Measurements from ENCODE around the gene LARGE1.

The LARGE1 gene

GRCh38 chr22:33896154-33896553 is 24.1 kb downstream of the LARGE1 start:
- no peak for DNase-seq (ENCODE audit: low read depth)
- H3K4me3 ChIP-seq (ENCODE audit: low read depth, low read length), result peak overlapping the region; percentile 47
- no peak for TF ChIP-seq CTCF (IDR thresholded peaks at IDR 0.05; ENCODE audit: low read depth, low read length)
- no peak for TF ChIP-seq POLR2A (IDR thresholded peaks at IDR 0.05; ENCODE audit: extremely low read depth, insufficient read length)
- no peak for TF ChIP-seq MYC (IDR thresholded peaks at IDR 0.05; ENCODE audit: low read depth, low read length)
- TF ChIP-seq MAX (IDR thresholded peaks at IDR 0.05; ENCODE audit: low read depth, low read length), result no peak

- DNase-seq (ENCODE audit: low read depth), result no peak
- TF ChIP-seq MAX (IDR thresholded peaks at IDR 0.05; ENCODE audit: low read depth, low read length), result no peak
- no peak for TF ChIP-seq CTCF (IDR thresholded peaks at IDR 0.05; ENCODE audit: low read depth, low read length)
- TF ChIP-seq POLR2A (IDR thresholded peaks at IDR 0.05; ENCODE audit: extremely low read depth, insufficient read length), result no peak
- TF ChIP-seq MYC (IDR thresholded peaks at IDR 0.05; ENCODE audit: low read depth, low read length), result no peak
- H3K4me3 ChIP-seq (ENCODE audit: low read depth, low read length), result no peak overlapping the region
These were observed 24.8 kb downstream of the LARGE1 start for GRCh38 chr22:33895444-33895843.

- no peak for TF ChIP-seq CTCF (IDR thresholded peaks at IDR 0.05; ENCODE audit: low read depth, low read length)
- TF ChIP-seq MAX (IDR thresholded peaks at IDR 0.05; ENCODE audit: low read depth, low read length), result no peak
- TF ChIP-seq POLR2A (IDR thresholded peaks at IDR 0.05; ENCODE audit: extremely low read depth, insufficient read length), result no peak
- TF ChIP-seq MYC (IDR thresholded peaks at IDR 0.05; ENCODE audit: low read depth, low read length), result no peak
- DNase-seq (ENCODE audit: low read depth), result no peak
- no peak overlapping the region for H3K4me3 ChIP-seq (ENCODE audit: low read depth, low read length)
These were observed 25.8 kb downstream of the LARGE1 start for GRCh38 chr22:33894515-33894914.

- no peak for DNase-seq (ENCODE audit: low read depth)
- no peak overlapping the region for H3K4me3 ChIP-seq (ENCODE audit: low read depth, low read length)
These were observed 26.2 kb downstream of the LARGE1 start for GRCh38 chr22:33894036-33894435.

GRCh38 chr22:33893512-33893911 is 26.8 kb downstream of the LARGE1 start:
- DNase-seq (ENCODE audit: low read depth), result no peak
- H3K4me3 ChIP-seq (ENCODE audit: low read depth, low read length), result no peak overlapping the region
- no peak for TF ChIP-seq MYC (IDR thresholded peaks at IDR 0.05; ENCODE audit: low read depth, low read length)

More at GRCh38 chr22:33894036-33894435, 26.2 kb downstream of the LARGE1 start:
- TF ChIP-seq POLR2A (IDR thresholded peaks at IDR 0.05; ENCODE audit: extremely low read depth, insufficient read length) (no peak), MYC (IDR thresholded peaks at IDR 0.05; ENCODE audit: low read depth, low read length) (no peak)

GRCh38 chr22:33891992-33892391 is 28.3 kb downstream of the LARGE1 start:
- DNase-seq (ENCODE audit: low read depth), result peak; percentile 77
- no peak overlapping the region for H3K4me3 ChIP-seq (ENCODE audit: low read depth, low read length)
- TF ChIP-seq POLR2A (IDR thresholded peaks at IDR 0.05; ENCODE audit: extremely low read depth, insufficient read length) (no peak), CTCF (IDR thresholded peaks at IDR 0.05; ENCODE audit: low read depth, low read length) (no peak), MYC (IDR thresholded peaks at IDR 0.05; ENCODE audit: low read depth, low read length) (no peak), MAX (IDR thresholded peaks at IDR 0.05; ENCODE audit: low read depth, low read length) (no peak)

- no peak overlapping the region for H3K4me3 ChIP-seq (ENCODE audit: low read depth, low read length)
- DNase-seq (ENCODE audit: low read depth), result no peak
- TF ChIP-seq MAX (IDR thresholded peaks at IDR 0.05; ENCODE audit: low read depth, low read length) (no peak), CTCF (IDR thresholded peaks at IDR 0.05; ENCODE audit: low read depth, low read length) (no peak), MYC (IDR thresholded peaks at IDR 0.05; ENCODE audit: low read depth, low read length) (no peak), POLR2A (IDR thresholded peaks at IDR 0.05; ENCODE audit: extremely low read depth, insufficient read length) (no peak)
These were observed 28.8 kb downstream of the LARGE1 start for GRCh38 chr22:33891455-33891854.

All from NB4 (cell line).